IPS DF 6.9 (cell line): ENCODE measurements around the gene YIPF3.
"Not testable (repeated sequence)": the region's sequence is repeated elsewhere in the genome, so short reads cannot be mapped to it uniquely, and the experiment has no call there.

Experiments used
- DNase-seq: peaks from one replicate; pipeline ENCODE4 v3.0.0-alpha.2; 2013; ENCODE audit warnings: low read depth, low spot score
- H3K27ac ChIP-seq: one replicate; pipeline ENCODE4 v1.5.1; 2013; ENCODE audit warnings: low read length, control low read depth
- H3K27me3 ChIP-seq: 2 replicates; pipeline ENCODE4 v1.6.1; 2013; ENCODE audit warnings: mild to moderate bottlenecking, low read length; ENCODE audit not compliant: control insufficient read depth, insufficient read depth
- H3K36me3 ChIP-seq: 2 replicates; pipeline ENCODE4 v1.6.1; 2013; ENCODE audit warnings: low read length; ENCODE audit not compliant: control insufficient read depth, insufficient read depth
- H3K4me1 ChIP-seq: 2 replicates; pipeline ENCODE4 v1.6.1; 2013; ENCODE audit warnings: low read length; ENCODE audit not compliant: control insufficient read depth, insufficient read depth
- H3K4me3 ChIP-seq: 2 replicates; pipeline ENCODE4 v1.5.1; 2013; ENCODE audit warnings: mild to moderate bottlenecking, low read length
- H3K9me3 ChIP-seq: 2 replicates; pipeline ENCODE4 v1.6.1; 2013; ENCODE audit warnings: low read length, inconsistent platforms; ENCODE audit not compliant: control insufficient read depth, insufficient read depth
- WGBS: extraction: QIAGEN DNeasy Blood & Tissue Kit; methylation state at CpG from one replicate; pipeline ENCODE4 v1.1.7; 2013; ENCODE audit warnings: mixed read lengths, missing lambda C conversion rate; ENCODE audit not compliant: insufficient read length, insufficient coverage; 5-methylcytosine and 5-hydroxymethylcytosine counted together

Gene YIPF3

DNA sequence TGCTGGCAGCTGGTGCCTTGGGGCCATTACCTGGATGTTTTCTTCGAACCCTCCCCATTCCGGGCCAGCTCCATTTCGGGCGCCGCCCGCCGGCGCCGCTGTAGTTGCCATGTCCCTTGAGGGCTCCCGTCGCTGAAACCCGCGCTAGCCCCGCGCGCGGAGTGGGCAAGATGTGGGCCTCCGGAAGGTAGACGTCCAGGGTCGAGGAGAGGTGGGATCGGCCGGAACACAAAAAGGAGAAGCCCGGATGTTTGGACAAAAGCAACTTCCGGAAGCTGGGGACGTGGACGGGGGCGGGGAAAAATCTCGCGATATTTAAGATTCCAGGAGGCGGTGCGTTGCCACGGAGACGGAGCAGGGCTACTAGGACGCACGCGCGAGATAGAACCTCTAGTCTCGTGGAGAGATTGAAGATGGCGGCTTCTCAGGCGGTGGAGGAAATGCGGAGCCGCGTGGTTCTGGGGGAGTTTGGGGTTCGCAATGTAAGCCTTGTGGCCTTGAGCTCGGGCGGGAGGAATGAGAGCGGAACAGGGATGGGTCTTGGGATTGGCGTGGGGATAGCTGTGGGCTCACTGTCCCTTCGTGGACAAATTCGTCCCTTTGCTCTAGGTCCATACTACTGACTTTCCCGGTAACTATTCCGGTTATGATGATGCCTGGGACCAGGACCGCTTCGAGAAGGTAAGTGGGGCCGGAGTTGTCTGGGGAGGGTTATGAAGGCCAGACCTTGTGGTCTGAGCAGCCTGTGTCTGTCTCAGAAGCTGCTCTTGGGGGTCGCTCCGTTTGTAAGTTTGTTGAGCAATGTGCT is at the start of gene YIPF3, which contains the start of gene POLR1C:
Gene YIPF3, minus strand, starts transcription at position 230 of the 808 bp plus-strand sequence. Its CDS starts 119 bp downstream, at position 111.
Gene POLR1C, plus strand, starts transcription at position 393 of the 808 bp plus-strand sequence. Its CDS starts 21 bp downstream, at position 414.
- Histone ChIP-seq H3K27me3 (no peaks in the 10 kb centered on the region), H3K4me3 (peak within 1 kb of the TSS; percentile 98), H3K9me3 (no peaks in the 10 kb centered on the region), H3K4me1 (peaks cover 2% of the 10 kb centered on the region; the same call in 1 of the 2 replicates), H3K36me3 (peaks cover 39% of the 10 kb centered on the region), H3K27ac (no peak within 1 kb of the TSS)
- WGBS, result no CpG with 5 or more reads among the region's 57 CpGs
- peak; percentile 93 for DNase-seq

DNA sequence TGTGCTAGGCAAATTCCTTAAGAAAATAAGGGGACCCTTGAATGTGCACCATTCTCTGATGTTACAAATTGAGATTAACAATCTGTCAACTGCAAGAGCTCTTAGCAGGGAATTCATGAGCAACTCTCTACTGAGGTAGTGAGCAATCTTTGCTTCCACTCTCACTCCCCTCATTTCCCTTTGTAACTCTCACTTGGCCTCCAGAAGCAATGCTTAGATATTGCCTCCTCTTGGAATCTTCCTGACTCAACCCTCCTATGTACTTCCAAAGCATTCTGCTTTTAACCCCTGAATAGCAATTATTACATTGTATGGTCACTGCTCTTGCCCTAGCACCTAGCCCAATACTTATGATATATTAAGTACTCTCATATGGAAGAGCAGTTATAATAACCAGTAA is 42.6 kb upstream of the YIPF3 start:
- Histone ChIP-seq H3K36me3 (peaks cover 19% of the 10 kb centered on the region; the same call in 1 of the 2 replicates), H3K4me1 (no peaks in the 10 kb centered on the region), H3K27ac (no peak overlapping the region), H3K4me3 (no peak overlapping the region), H3K9me3 (no peaks in the 10 kb centered on the region), H3K27me3 (no peaks in the 10 kb centered on the region)
- DNase-seq, result no peak

DNA sequence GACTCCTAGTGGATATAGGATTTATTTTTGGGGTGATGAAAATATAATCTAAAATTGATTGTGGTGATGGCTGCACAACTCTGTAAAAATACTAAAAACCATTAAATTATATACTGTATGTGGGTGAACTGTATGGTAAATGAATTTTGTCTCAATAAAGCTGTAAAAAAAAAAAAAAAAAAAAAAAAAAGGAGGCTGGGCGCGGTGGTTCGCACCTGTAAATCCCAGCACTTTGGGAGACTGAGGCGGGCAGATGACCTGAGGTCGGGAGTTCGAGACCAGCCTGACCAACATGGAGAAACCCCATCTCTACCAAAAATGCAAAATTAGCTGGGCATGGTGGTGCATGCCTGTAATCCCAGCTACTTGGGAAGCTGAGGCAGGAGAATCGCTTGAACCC is 40.9 kb upstream of the YIPF3 start:
- H3K4me1 ChIP-seq, H3K27ac ChIP-seq, DNase-seq, H3K9me3 ChIP-seq, H3K27me3 ChIP-seq, H3K4me3 ChIP-seq: not testable (repeated sequence)
- WGBS, result no CpG with 5 or more reads among the region's 7 CpGs
- H3K36me3 ChIP-seq, result peaks cover 17% of the 10 kb centered on the region; the same call in 1 of the 2 replicates

DNA sequence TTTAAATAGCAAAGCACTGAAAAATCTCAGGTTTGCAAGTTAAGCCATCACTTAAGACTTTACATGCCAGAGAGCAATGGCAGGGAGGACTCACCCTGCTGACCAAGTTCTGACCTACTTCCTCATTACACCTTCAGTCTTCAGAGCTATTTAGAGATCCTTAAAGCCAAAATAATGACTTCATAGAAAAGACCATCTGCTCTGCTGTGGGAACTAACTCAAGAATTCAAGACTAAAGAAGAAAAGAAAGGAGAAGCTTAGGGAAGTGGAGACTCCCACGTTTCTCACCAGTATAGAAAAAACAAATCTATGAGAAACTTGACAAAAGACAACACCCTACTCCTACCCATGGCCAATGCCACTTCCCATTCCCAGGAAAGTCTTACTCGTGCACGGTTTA is 30.5 kb upstream of the YIPF3 start:
- no peak for DNase-seq
- H3K36me3 ChIP-seq, result peaks cover 28% of the 10 kb centered on the region
- H3K27me3 ChIP-seq, result no peaks in the 10 kb centered on the region
- H3K27ac ChIP-seq, result no peak overlapping the region
- no peaks in the 10 kb centered on the region for H3K4me1 ChIP-seq
- no CpG with 5 or more reads among the region's 3 CpGs for WGBS
- H3K9me3 ChIP-seq, result no peaks in the 10 kb centered on the region
- no peak overlapping the region for H3K4me3 ChIP-seq

DNA sequence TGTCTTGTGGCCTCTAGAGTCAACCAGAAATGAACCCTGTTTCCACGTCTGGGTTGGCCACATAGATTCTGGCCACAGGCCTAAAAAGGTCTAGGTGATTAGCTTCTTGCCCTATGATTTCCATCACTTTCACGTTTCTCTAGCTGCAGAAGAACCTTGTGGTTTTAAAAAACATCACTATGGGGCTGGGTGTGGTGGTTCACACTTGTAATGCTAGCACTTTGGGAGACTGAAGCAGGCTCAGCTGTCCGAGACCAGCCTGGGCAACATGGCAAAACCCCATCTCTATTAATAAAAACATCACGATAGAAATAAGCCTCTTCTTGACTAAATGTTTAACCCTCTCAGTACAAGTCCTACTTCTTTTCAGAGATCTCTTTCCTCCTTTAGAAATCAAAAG is 27.7 kb upstream of the YIPF3 start:
- no peak overlapping the region for H3K4me3 ChIP-seq
- no peak overlapping the region for H3K27ac ChIP-seq
- H3K27me3 ChIP-seq, result no peaks in the 10 kb centered on the region
- no peak for DNase-seq
- no peaks in the 10 kb centered on the region for H3K9me3 ChIP-seq
- peaks cover 24% of the 10 kb centered on the region for H3K36me3 ChIP-seq
- no peaks in the 10 kb centered on the region for H3K4me1 ChIP-seq
- WGBS, result no CpG with 5 or more reads among the region's 4 CpGs

DNA sequence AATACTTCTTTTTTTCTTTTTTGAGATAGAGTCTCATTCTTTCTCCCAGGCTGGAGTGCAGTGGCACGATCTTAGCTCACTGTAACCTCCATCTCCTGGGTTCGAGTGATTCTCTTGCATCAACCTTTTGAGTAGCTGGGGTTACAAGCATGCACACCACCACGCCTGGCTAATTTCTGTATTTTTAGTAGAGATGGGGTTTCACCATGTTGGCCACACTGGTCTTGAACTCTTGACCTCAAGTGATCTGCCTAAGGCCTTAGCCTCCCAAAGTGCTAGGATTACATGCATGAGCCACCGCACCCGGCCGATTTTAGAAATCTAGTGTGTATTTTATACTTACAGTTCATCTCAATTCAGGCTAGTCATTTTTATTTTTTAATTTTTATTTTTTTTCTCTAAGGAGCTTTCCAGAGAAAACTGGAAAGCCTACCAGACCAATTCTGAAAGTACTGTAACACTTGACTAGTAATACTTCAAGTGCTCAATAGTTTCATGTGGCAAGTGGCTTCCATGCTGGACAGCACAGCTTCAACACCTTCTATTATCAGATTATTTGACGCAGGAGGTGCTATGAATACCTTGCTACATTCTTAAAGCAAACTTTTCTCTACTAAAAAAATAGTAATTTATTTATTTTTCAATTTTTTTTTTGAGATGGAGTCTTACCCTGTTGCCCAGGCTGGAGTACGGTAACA is 25.2 kb upstream of the YIPF3 start:
- WGBS, result no CpG with 5 or more reads among the region's 8 CpGs
- Histone ChIP-seq H3K4me3 (no peak overlapping the region), H3K4me1 (no peaks in the 10 kb centered on the region), H3K27me3 (no peaks in the 10 kb centered on the region), H3K9me3 (no peaks in the 10 kb centered on the region), H3K27ac (no peak overlapping the region), H3K36me3 (peaks cover 11% of the 10 kb centered on the region; the same call in 1 of the 2 replicates)
- DNase-seq, result no peak

DNA sequence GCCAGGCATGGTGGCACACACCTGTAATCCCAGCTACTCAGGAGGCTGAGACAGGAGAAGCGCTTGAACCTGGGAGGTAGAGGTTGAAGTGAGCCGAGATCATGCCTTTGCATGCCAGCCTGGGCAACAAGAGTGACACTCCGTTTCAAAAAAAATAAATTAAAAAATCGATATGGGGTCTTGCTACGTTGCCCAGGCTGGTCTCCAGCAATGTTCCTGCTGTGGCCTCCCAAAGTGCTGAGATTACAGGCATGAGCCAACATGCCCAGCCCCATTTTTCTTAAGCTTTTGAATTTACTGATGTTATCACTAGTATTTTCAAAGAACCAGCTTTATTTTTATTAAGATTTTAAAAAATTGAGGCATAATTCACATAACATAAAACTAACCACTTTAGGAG is 23.8 kb upstream of the YIPF3 start:
- Histone ChIP-seq H3K36me3 (peaks cover 5% of the 10 kb centered on the region; the same call in 1 of the 2 replicates), H3K4me3 (no peak overlapping the region), H3K27me3 (no peaks in the 10 kb centered on the region), H3K4me1 (no peaks in the 10 kb centered on the region), H3K9me3 (no peaks in the 10 kb centered on the region), H3K27ac (no peak overlapping the region)
- WGBS, result no CpG with 5 or more reads among the region's 5 CpGs
- DNase-seq, result no peak

DNA sequence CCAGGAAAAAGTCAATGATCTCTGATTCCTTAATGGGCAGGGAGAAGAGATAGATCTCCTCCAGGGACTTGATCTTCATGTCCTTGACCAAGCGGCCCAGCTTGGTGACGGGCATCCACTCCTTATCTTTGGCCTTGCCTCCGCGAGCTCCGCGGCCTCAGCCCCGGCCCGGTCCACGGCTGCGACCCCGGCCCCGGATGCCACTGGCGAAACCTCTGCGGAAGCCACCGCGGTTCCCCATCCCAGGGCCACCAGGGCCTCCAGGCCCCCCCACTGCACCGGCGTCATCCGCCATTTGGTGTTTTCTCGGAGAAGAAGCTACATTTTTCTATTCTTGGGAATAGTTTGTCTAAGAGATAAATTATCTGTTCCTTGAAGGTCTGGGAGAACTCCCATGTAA is 22.7 kb upstream of the YIPF3 start:
- not testable (repeated sequence) for H3K4me1 ChIP-seq, DNase-seq, H3K9me3 ChIP-seq, H3K36me3 ChIP-seq, H3K27ac ChIP-seq, H3K4me3 ChIP-seq, H3K27me3 ChIP-seq
- no CpG with 5 or more reads among the region's 20 CpGs for WGBS

DNA sequence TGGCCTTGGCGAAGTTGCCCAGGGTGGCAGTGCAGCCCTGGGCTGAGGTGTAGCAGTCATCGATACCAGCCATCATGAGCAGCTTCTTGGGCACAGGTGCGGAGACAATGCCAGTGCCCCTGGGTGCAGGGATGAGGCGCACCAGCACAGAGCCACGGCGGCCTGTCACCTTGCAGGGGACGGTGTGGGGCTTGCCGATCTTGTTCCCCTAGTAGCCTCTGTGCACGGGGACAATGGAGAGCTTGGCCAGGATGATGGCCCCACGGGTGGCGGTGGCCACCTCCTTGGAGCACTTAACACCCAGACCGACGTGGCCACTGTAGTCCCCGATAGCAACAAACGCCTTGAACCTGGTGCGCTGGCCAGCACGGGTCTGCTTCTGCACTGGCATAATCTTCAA is 22.3 kb upstream of the YIPF3 start:
- not testable (repeated sequence) for H3K27ac ChIP-seq, H3K4me3 ChIP-seq, H3K4me1 ChIP-seq, DNase-seq, H3K36me3 ChIP-seq, H3K9me3 ChIP-seq, H3K27me3 ChIP-seq
- no CpG with 5 or more reads among the region's 17 CpGs for WGBS

DNA sequence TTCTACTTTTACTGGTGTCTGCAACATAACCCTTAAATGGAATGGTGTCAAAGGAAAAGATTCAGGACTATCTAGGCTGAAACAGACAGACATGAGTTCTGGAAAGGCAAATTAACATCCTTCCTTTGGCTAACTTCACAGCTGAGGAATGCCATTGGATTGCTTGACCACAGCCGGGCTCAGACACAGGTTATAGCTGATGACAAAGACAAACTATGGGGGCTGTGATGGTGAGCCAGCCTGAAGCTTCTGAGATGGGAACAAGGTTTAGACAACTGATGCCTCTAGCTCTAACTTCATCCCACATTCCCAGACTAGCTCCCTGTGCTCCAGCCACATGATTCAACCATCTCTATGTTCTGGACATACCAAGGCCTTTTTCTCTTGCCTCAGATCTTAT is 15.5 kb upstream of the YIPF3 start:
- no CpG with 5 or more reads among the region's 1 CpG for WGBS
- no peaks in the 10 kb centered on the region for H3K9me3 ChIP-seq
- H3K36me3 ChIP-seq, result peaks cover 16% of the 10 kb centered on the region

More for the DNA sequence above, 15.5 kb upstream of the YIPF3 start:
- Histone ChIP-seq H3K27ac (no peak overlapping the region), H3K4me3 (no peak overlapping the region), H3K27me3 (no peaks in the 10 kb centered on the region), H3K4me1 (no peaks in the 10 kb centered on the region)
- DNase-seq, result no peak
